Liver (tissue), 3 donors: Measurements from ENCODE around the gene UCK2.

Source experiments
- CTCF ChIP-seq: fragments of 150-350 bp; IDR thresholded peaks from 2 replicates; pipeline ENCODE4 v1.5.1; 2017; ENCODE audit warnings: improper control_type of control experiment, low read depth, low read length; ENCODE audit not compliant: missing input control
- EGR1 ChIP-seq, 2 donors: IDR thresholded peaks; 2 replicates each; pipeline ENCODE4 v1.6.1; 2016 to 2018; ENCODE audit warnings: antibody characterized with exemption in 2 of 2, low read depth in 2 of 2
- FOXA2 ChIP-seq: IDR thresholded peaks from 2 replicates; pipeline ENCODE4 v1.6.1; 2016; ENCODE audit warnings: antibody characterized with exemption
- GABPA ChIP-seq, 2 donors: IDR thresholded peaks in 1 of 2; conservative IDR thresholded peaks in 1 of 2; 2 replicates each; pipeline ENCODE4 v1.6.1; 2016; ENCODE audit warnings: antibody characterized with exemption in 2 of 2, mild to moderate bottlenecking in 1 of 2, moderate library complexity in 1 of 2
- HNF4A ChIP-seq, 2 donors: conservative IDR thresholded peaks; 2 replicates each; pipeline ENCODE4 v1.6.1; 2016; ENCODE audit warnings: antibody characterized with exemption in 2 of 2, mild to moderate bottlenecking in 2 of 2
- JUND ChIP-seq, 2 donors: IDR thresholded peaks; 2 replicates each; pipeline ENCODE4 v1.6.1; 2016; ENCODE audit warnings: antibody characterized with exemption in 2 of 2
- MAX ChIP-seq: IDR thresholded peaks from 2 replicates; pipeline ENCODE4 v1.6.1; 2016; ENCODE audit warnings: antibody characterized with exemption
- REST ChIP-seq: IDR thresholded peaks from 2 replicates; pipeline ENCODE4 v1.6.1; 2016; ENCODE audit warnings: antibody characterized with exemption, mild to moderate bottlenecking
- RXRA ChIP-seq, 2 donors: IDR thresholded peaks; 2 replicates each; pipeline ENCODE4 v1.6.1; 2017 to 2018; ENCODE audit warnings: antibody characterized with exemption in 2 of 2, mild to moderate bottlenecking in 1 of 2
- SP1 ChIP-seq: IDR thresholded peaks from 2 replicates; pipeline ENCODE4 v1.6.1; 2018; ENCODE audit warnings: antibody characterized with exemption, mild to moderate bottlenecking
- TAF1 ChIP-seq: conservative IDR thresholded peaks from 2 replicates; pipeline ENCODE4 v1.6.1; 2016; ENCODE audit warnings: antibody characterized with exemption, mild to moderate bottlenecking
- ZBTB33 ChIP-seq: IDR thresholded peaks from 2 replicates; pipeline ENCODE4 v1.6.1; 2016; ENCODE audit warnings: antibody characterized with exemption
- donor health status: healthy.
- donor health status: healthy.

- TF ChIP-seq CTCF: no peak
- no peak for TF ChIP-seq ZBTB33
- no peak for TF ChIP-seq SP1
- TF ChIP-seq FOXA2: no peak
- no peak for TF ChIP-seq REST
- TF ChIP-seq HNF4A (conservative IDR thresholded peaks at IDR 0.05): no peak
- TF ChIP-seq EGR1 (IDR thresholded peaks at IDR 0.05; ENCODE audit: low read depth in 2 of 2): no peak
- no peak for TF ChIP-seq JUND (IDR thresholded peaks at IDR 0.05)
- TF ChIP-seq MAX: no peak
- TF ChIP-seq TAF1: no peak
- TF ChIP-seq GABPA (IDR thresholded peaks at IDR 0.05 in 1 of 2, conservative IDR thresholded peaks at IDR 0.05 in 1 of 2): no peak
- TF ChIP-seq RXRA (IDR thresholded peaks at IDR 0.05): no peak
Observed at GRCh38 chr1:165840423-165840822, 13.0 kb downstream of the UCK2 start.
